HG03457 (cell line): ENCODE measurements around the gene RHBG.

Experiments used
- ATAC-seq: cut with Tn5 transposase; IDR thresholded peaks from one replicate; pipeline ENCODE4 v1.9.1; 2021; ENCODE audit warnings: moderate number of reproducible peaks; ENCODE audit not compliant: unreplicated experiment

The RHBG gene

GRCh38 chr1:156422602-156423091 lies 53.6 kb downstream of the RHBG start:
- ATAC-seq = no peak

GRCh38 chr1:156423422-156424352 lies 54.7 kb downstream of the RHBG start:
- no peak for ATAC-seq

- no peak for ATAC-seq
Observed at GRCh38 chr1:156424806-156425432, 55.9 kb downstream of the RHBG start.

GRCh38 chr1:156425943-156426342 lies 56.9 kb downstream of the RHBG start:
- no peak for ATAC-seq

GRCh38 chr1:156427957-156428356 lies 58.9 kb downstream of the RHBG start:
- no peak for ATAC-seq

- ATAC-seq = no peak
Observed at GRCh38 chr1:156428746-156429288, 59.8 kb downstream of the RHBG start.

- no peak for ATAC-seq
Observed at GRCh38 chr1:156429313-156430060, 60.5 kb downstream of the RHBG start.

GRCh38 chr1:156430303-156430702 lies 61.3 kb downstream of the RHBG start:
- ATAC-seq = no peak

GRCh38 chr1:156430866-156431265 lies 61.9 kb downstream of the RHBG start:
- ATAC-seq = no peak

- no peak for ATAC-seq
Observed at GRCh38 chr1:156431366-156431765, 62.4 kb downstream of the RHBG start.

GRCh38 chr1:156431769-156432668 lies 63.0 kb downstream of the RHBG start:
- no peak for ATAC-seq

GRCh38 chr1:156432669-156433018 lies 63.6 kb downstream of the RHBG start:
- ATAC-seq = no peak

- no peak for ATAC-seq
Observed at GRCh38 chr1:156433032-156433431, 64.0 kb downstream of the RHBG start.

- no peak for ATAC-seq
Observed at GRCh38 chr1:156433602-156434001, 64.6 kb downstream of the RHBG start.
